Measurements from ENCODE around the gene MROH2A. TPM values are rescaled to one million over a fixed set of nuclear protein-coding genes. Genes with fewer than 3 reads are reported as not detected.
A peak's percentile ranks its signal among the peaks of the same experiment; 100 is the strongest.

The MROH2A gene
- total and polyA plus RNA-seq, 4 donors, result 0.08 to 0.28 (median 0.09) TPM; not detected in 1

DNA sequence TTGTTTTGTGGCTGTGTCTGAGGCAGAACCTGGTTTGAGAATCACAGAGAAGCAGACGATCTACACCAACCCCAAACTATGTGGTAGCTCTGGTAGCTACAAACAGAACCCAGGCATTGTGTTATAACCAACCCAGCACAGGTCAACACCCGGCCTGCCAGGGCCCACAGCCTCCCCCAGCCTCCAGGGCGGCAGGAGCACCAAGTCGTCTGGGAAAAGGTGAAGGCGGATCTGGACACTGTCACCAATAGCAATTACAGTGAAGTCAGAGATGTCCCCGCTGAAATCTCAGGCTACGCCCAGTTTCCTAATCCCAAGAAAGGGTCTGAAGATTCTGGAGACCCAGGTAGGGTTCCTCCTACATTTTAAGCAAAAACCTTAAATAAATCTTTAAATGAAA is 72.6 kb downstream of the MROH2A start:
- H3K9ac ChIP-seq (ENCODE audit: low read depth in 1 of 2, low read length in 2 of 2), result no peak overlapping the region
- no peak for TF ChIP-seq EGR1 (IDR thresholded peaks at IDR 0.05; ENCODE audit: low read depth in 2 of 2)
- TF ChIP-seq, protein P1, sequence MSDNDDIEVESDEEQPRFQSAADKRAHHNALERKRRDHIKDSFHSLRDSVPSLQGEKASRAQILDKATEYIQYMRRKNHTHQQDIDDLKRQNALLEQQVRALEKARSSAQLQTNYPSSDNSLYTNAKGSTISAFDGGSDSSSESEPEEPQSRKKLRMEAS (IDR thresholded peaks at IDR 0.05), result no peak
- no peak for TF ChIP-seq RAD21 (IDR thresholded peaks at IDR 0.05)
- TF ChIP-seq HNF4A (conservative IDR thresholded peaks at IDR 0.05), result no peak
- TF ChIP-seq, protein P2, sequence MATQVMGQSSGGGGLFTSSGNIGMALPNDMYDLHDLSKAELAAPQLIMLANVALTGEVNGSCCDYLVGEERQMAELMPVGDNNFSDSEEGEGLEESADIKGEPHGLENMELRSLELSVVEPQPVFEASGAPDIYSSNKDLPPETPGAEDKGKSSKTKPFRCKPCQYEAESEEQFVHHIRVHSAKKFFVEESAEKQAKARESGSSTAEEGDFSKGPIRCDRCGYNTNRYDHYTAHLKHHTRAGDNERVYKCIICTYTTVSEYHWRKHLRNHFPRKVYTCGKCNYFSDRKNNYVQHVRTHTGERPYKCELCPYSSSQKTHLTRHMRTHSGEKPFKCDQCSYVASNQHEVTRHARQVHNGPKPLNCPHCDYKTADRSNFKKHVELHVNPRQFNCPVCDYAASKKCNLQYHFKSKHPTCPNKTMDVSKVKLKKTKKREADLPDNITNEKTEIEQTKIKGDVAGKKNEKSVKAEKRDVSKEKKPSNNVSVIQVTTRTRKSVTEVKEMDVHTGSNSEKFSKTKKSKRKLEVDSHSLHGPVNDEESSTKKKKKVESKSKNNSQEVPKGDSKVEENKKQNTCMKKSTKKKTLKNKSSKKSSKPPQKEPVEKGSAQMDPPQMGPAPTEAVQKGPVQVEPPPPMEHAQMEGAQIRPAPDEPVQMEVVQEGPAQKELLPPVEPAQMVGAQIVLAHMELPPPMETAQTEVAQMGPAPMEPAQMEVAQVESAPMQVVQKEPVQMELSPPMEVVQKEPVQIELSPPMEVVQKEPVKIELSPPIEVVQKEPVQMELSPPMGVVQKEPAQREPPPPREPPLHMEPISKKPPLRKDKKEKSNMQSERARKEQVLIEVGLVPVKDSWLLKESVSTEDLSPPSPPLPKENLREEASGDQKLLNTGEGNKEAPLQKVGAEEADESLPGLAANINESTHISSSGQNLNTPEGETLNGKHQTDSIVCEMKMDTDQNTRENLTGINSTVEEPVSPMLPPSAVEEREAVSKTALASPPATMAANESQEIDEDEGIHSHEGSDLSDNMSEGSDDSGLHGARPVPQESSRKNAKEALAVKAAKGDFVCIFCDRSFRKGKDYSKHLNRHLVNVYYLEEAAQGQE (IDR thresholded peaks at IDR 0.05), result no peak
- TF ChIP-seq, protein P3, sequence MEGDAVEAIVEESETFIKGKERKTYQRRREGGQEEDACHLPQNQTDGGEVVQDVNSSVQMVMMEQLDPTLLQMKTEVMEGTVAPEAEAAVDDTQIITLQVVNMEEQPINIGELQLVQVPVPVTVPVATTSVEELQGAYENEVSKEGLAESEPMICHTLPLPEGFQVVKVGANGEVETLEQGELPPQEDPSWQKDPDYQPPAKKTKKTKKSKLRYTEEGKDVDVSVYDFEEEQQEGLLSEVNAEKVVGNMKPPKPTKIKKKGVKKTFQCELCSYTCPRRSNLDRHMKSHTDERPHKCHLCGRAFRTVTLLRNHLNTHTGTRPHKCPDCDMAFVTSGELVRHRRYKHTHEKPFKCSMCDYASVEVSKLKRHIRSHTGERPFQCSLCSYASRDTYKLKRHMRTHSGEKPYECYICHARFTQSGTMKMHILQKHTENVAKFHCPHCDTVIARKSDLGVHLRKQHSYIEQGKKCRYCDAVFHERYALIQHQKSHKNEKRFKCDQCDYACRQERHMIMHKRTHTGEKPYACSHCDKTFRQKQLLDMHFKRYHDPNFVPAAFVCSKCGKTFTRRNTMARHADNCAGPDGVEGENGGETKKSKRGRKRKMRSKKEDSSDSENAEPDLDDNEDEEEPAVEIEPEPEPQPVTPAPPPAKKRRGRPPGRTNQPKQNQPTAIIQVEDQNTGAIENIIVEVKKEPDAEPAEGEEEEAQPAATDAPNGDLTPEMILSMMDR (IDR thresholded peaks at IDR 0.05; ENCODE audit: low read depth, low read length, missing input control), result no peak
- TF ChIP-seq JUND (IDR thresholded peaks at IDR 0.05), result no peak
- TF ChIP-seq HNF4G (IDR thresholded peaks at IDR 0.05), result no peak
- no peak for TF ChIP-seq NR2F2 (IDR thresholded peaks at IDR 0.05)
- no peak for TF ChIP-seq YY1 (IDR thresholded peaks at IDR 0.05)
- no peak for TF ChIP-seq RXRA (IDR thresholded peaks at IDR 0.05)
- H3K36me3 ChIP-seq (ENCODE audit: control insufficient read depth in 4 of 4, insufficient read depth in 3 of 4, low read depth in 1 of 4, low read length in 3 of 4), result no peaks in the 10 kb centered on the region
- no peak overlapping the region for H3K4me3 ChIP-seq (ENCODE audit: low read depth in 1 of 3, low read length in 3 of 3)
- H3K27me3 ChIP-seq (ENCODE audit: control insufficient read depth in 4 of 4, insufficient read depth in 4 of 4, low read length in 3 of 4), result no peaks in the 10 kb centered on the region
- H3K4me1 ChIP-seq (ENCODE audit: control insufficient read depth in 4 of 4, insufficient read depth in 4 of 4, low read length in 3 of 4), result peaks cover 4 to 8% (median 7%) of the 10 kb centered on the region in 4 donors
- peak; percentile 21 for DNase-seq (ENCODE audit: low spot score)
- WGBS, result 95% methylated on average over 7 of the region's 7 CpGs
- H3K9me3 ChIP-seq (ENCODE audit: control insufficient read depth in 4 of 4, low read length in 3 of 4), result no peaks in the 10 kb centered on the region
- no peak overlapping the region for H3K27ac ChIP-seq (ENCODE audit: low read depth in 1 of 2, low read length in 2 of 2)

DNA sequence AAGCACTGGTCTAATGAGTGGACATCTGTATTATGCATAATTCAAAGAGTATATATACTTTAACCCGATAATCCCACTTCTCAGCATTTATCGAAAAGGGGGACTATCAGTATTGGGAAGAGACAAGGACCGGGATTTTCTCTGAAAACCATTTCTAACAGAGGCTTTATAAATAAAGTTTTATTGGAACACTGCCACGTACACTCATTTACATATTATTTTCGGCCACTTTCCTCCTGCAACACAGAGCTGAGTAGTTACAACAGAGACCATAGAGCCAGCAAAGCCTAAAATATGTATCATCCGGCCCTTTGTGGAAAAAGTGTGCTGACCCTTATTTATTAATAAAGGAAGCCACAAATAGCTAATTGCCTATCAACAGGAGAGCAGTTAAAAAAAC is 73.0 kb downstream of the MROH2A start:
- no peaks in the 10 kb centered on the region for H3K36me3 ChIP-seq (ENCODE audit: control insufficient read depth in 4 of 4, insufficient read depth in 3 of 4, low read depth in 1 of 4, low read length in 3 of 4)
- no peaks in the 10 kb centered on the region for H3K27me3 ChIP-seq (ENCODE audit: control insufficient read depth in 4 of 4, insufficient read depth in 4 of 4, low read length in 3 of 4)
- no peak for DNase-seq (ENCODE audit: low spot score)
- H3K4me1 ChIP-seq (ENCODE audit: control insufficient read depth in 4 of 4, insufficient read depth in 4 of 4, low read length in 3 of 4), result peaks cover 4 to 8% (median 7%) of the 10 kb centered on the region in 4 donors
- H3K4me3 ChIP-seq (ENCODE audit: low read depth in 1 of 3, low read length in 3 of 3), result no peak overlapping the region
- TF ChIP-seq FOXA2 (IDR thresholded peaks at IDR 0.05) (no peak), JUND (IDR thresholded peaks at IDR 0.05) (no peak), YY1 (IDR thresholded peaks at IDR 0.05) (no peak), HNF4G (IDR thresholded peaks at IDR 0.05) (no peak), GABPA (IDR thresholded peaks at IDR 0.05 in 1 of 2, conservative IDR thresholded peaks at IDR 0.05 in 1 of 2) (no peak), RXRA (IDR thresholded peaks at IDR 0.05) (no peak), FOXA1 (IDR thresholded peaks at IDR 0.05) (no peak)
- TF ChIP-seq, protein P4, sequence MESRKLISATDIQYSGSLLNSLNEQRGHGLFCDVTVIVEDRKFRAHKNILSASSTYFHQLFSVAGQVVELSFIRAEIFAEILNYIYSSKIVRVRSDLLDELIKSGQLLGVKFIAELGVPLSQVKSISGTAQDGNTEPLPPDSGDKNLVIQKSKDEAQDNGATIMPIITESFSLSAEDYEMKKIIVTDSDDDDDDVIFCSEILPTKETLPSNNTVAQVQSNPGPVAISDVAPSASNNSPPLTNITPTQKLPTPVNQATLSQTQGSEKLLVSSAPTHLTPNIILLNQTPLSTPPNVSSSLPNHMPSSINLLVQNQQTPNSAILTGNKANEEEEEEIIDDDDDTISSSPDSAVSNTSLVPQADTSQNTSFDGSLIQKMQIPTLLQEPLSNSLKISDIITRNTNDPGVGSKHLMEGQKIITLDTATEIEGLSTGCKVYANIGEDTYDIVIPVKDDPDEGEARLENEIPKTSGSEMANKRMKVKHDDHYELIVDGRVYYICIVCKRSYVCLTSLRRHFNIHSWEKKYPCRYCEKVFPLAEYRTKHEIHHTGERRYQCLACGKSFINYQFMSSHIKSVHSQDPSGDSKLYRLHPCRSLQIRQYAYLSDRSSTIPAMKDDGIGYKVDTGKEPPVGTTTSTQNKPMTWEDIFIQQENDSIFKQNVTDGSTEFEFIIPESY (IDR thresholded peaks at IDR 0.05), result no peak
- TF ChIP-seq, protein P2 (IDR thresholded peaks at IDR 0.05), result no peak
- H3K9ac ChIP-seq (ENCODE audit: low read depth in 1 of 2, low read length in 2 of 2), result no peak overlapping the region
- no peak overlapping the region for H3K27ac ChIP-seq (ENCODE audit: low read depth in 1 of 2, low read length in 2 of 2)
- 97% methylated on average over 6 of the region's 6 CpGs for WGBS
- H3K9me3 ChIP-seq (ENCODE audit: control insufficient read depth in 4 of 4, low read length in 3 of 4), result no peaks in the 10 kb centered on the region
